H1 (cell line): Measurements from ENCODE around the gene METRNL. TPM values are rescaled to one million over a fixed set of nuclear protein-coding genes. Genes with fewer than 3 reads are reported as not detected.

Source experiments
- CTCF ChIA-PET: fragments of 300-600 bp; sonication (Branson Sonifier 250); formaldehyde crosslinking; loops from one replicate; lab custom pipeline; 2021; ENCODE audit not compliant: partially characterized antibody; lab: Charles Lee
- POLR2A ChIA-PET: fragments of 300-600 bp; sonication (Branson Sonifier 250); formaldehyde crosslinking; loops from one replicate; lab custom pipeline; 2021; ENCODE audit warnings: inconsistent platforms; ENCODE audit not compliant: partially characterized antibody; lab: Charles Lee
- DNase-seq, 2 experiments: peaks; one replicate each; pipeline versions ENCODE4 v3.0.0 to v3.0.0-alpha.2; 2010 to 2022; ENCODE audit warnings: low spot score in 2 of 2, low read depth in 1 of 2, mixed read lengths in 1 of 2
- FAIRE-seq: peaks from 2 replicates; lab custom pipeline; 2011; peaks lifted over from hg19 to GRCh38; lab: Jason Lieb, UNC
- H2AFZ ChIP-seq: 2 replicates; pipeline ENCODE4 v1.8.1; 2012; ENCODE audit warnings: low read length, inconsistent platforms
- H2AK5ac ChIP-seq: 2 replicates; pipeline ENCODE4 v1.6.1; 2013; ENCODE audit warnings: low read depth, low read length
- H2BK120ac ChIP-seq: replicated peaks from 2 replicates; pipeline ENCODE3; 2013; ENCODE audit warnings: low read depth, low read length, inconsistent platforms
- H2BK12ac ChIP-seq: 2 replicates; pipeline ENCODE4 v1.6.1; 2013; ENCODE audit warnings: low read depth, low read length
- H2BK15ac ChIP-seq: 2 replicates; pipeline ENCODE4 v1.6.1; 2013; ENCODE audit warnings: low read length
- H2BK20ac ChIP-seq: 2 replicates; pipeline ENCODE4 v1.6.1; 2013; ENCODE audit warnings: low read length
- H2BK5ac ChIP-seq: 2 replicates; pipeline ENCODE4 v1.6.1; 2013; ENCODE audit warnings: low read depth, low read length
- H3K14ac ChIP-seq: 2 replicates; pipeline ENCODE4 v1.6.1; 2013; ENCODE audit warnings: inconsistent platforms; ENCODE audit not compliant: insufficient read length
- H3K18ac ChIP-seq: 2 replicates; pipeline ENCODE4 v1.6.1; 2013; ENCODE audit warnings: low read length; ENCODE audit errors: extremely low read depth
- H3K23ac ChIP-seq: 2 replicates; pipeline ENCODE4 v1.6.1; 2013; ENCODE audit warnings: inconsistent platforms; ENCODE audit not compliant: insufficient read length
- H3K23me2 ChIP-seq: 2 replicates; pipeline ENCODE4 v1.6.1; 2013; ENCODE audit warnings: low read depth, low read length
- H3K27ac ChIP-seq: 2 replicates; pipeline ENCODE4 v1.6.1; 2011; ENCODE audit warnings: low read depth, low read length, inconsistent platforms
- H3K27me3 ChIP-seq, 4 experiments: replicated peaks in 1 of 4; 1 replicate in 1 of 4; 2 replicates in 3 of 4; pipeline versions ENCODE4 v1.6.1 to v1.8.1; 2011 to 2013; ENCODE audit warnings: low read length in 3 of 4, mild to moderate bottlenecking in 3 of 4, inconsistent platforms in 2 of 4, mixed read lengths in 2 of 4, moderate library complexity in 1 of 4; ENCODE audit not compliant: control insufficient read depth in 3 of 4, insufficient read depth in 3 of 4; ENCODE audit errors: extremely low read depth in 1 of 4
- H3K36me3 ChIP-seq, 4 experiments: 2 replicates each; pipeline versions ENCODE4 v1.6.1 to v1.8.1; 2011 to 2013; ENCODE audit warnings: mild to moderate bottlenecking in 4 of 4, low read length in 3 of 4, moderate library complexity in 2 of 4, control low read depth in 1 of 4, inconsistent platforms in 1 of 4; ENCODE audit not compliant: insufficient read depth in 4 of 4, control insufficient read depth in 2 of 4
- H3K4ac ChIP-seq: replicated peaks from 2 replicates; pipeline ENCODE3; 2013; ENCODE audit warnings: low read length, low read depth, mixed read lengths, inconsistent platforms; ENCODE audit not compliant: insufficient read length
- H3K4me1 ChIP-seq, 4 experiments: replicated peaks in 1 of 4; 1 replicate in 1 of 4; 2 replicates in 3 of 4; pipeline versions ENCODE4 v1.6.1 to v1.8.1; 2011 to 2013; ENCODE audit warnings: low read length in 3 of 4, inconsistent platforms in 2 of 4, mixed read lengths in 1 of 4; ENCODE audit not compliant: insufficient read depth in 4 of 4, control insufficient read depth in 3 of 4
- H3K4me2 ChIP-seq, 2 experiments: 2 replicates each; pipeline versions ENCODE4 v1.6.1 to v1.8.1; 2011 to 2013; ENCODE audit warnings: low read depth in 2 of 2, low read length in 2 of 2, control low read depth in 1 of 2, inconsistent platforms in 1 of 2, mild to moderate bottlenecking in 1 of 2; ENCODE audit not compliant: insufficient read depth in 1 of 2
- H3K4me3 ChIP-seq, 4 experiments: fragments of 200-600, 300-600 bp in 1 of 4; sonication (generic), shearing (Covaris generic), sonication (Bioruptor Twin) in 1 of 4; 2 replicates each; pipeline versions ENCODE4 v1.5.1 to v1.8.1; 2011 to 2016; ENCODE audit warnings: low read length in 4 of 4, low read depth in 3 of 4, control low read depth in 2 of 4, inconsistent platforms in 2 of 4, mild to moderate bottlenecking in 2 of 4, mixed read lengths in 1 of 4, moderate library complexity in 1 of 4; ENCODE audit not compliant: insufficient read depth in 2 of 4; ENCODE audit errors: extremely low read depth in 1 of 4
- H3K56ac ChIP-seq: replicated peaks from 2 replicates; pipeline ENCODE3; 2013; ENCODE audit warnings: low read depth, mild to moderate bottlenecking, mixed read lengths, low read length, inconsistent platforms; ENCODE audit not compliant: insufficient read length
- H3K79me1 ChIP-seq: 2 replicates; pipeline ENCODE4 v1.6.1; 2013; ENCODE audit warnings: low read depth, low read length, control low read depth
- H3K79me2 ChIP-seq, 2 experiments: 2 replicates each; pipeline versions ENCODE4 v1.6.1 to v1.8.1; 2012 to 2013; ENCODE audit warnings: low read length in 2 of 2, mild to moderate bottlenecking in 2 of 2, inconsistent platforms in 1 of 2; ENCODE audit not compliant: insufficient read depth in 2 of 2, control insufficient read depth in 1 of 2
- H3K9ac ChIP-seq, 4 experiments: replicated peaks in 1 of 4; 1 replicate in 1 of 4; 2 replicates in 3 of 4; pipeline versions ENCODE4 v1.6.1 to v1.8.1; 2011 to 2013; ENCODE audit warnings: low read depth in 3 of 4, low read length in 3 of 4, control low read depth in 2 of 4, mild to moderate bottlenecking in 2 of 4, moderate library complexity in 2 of 4, inconsistent platforms in 1 of 4; ENCODE audit errors: extremely low read depth in 1 of 4
- H3K9me3 ChIP-seq, 2 experiments: 2 replicates each; pipeline versions ENCODE4 v1.6.1 to v1.8.1; 2012 to 2013; ENCODE audit warnings: mild to moderate bottlenecking in 2 of 2, moderate library complexity in 2 of 2, control low read depth in 1 of 2, inconsistent platforms in 1 of 2, low read depth in 1 of 2, low read length in 1 of 2, mixed read lengths in 1 of 2; ENCODE audit not compliant: insufficient read depth in 2 of 2
- H4K20me1 ChIP-seq, 2 experiments: replicated peaks in 1 of 2; 2 replicates each; pipeline versions ENCODE3 to v1.8.1; 2011 to 2013; ENCODE audit warnings: inconsistent platforms in 2 of 2, low read length in 2 of 2, mild to moderate bottlenecking in 1 of 2; ENCODE audit not compliant: insufficient read depth in 2 of 2, control insufficient read depth in 1 of 2
- H4K5ac ChIP-seq: 2 replicates; pipeline ENCODE4 v1.6.1; 2013; ENCODE audit warnings: low read length, low read depth, mixed read lengths, inconsistent platforms; ENCODE audit not compliant: insufficient read length
- H4K8ac ChIP-seq: 2 replicates; pipeline ENCODE4 v1.8.0; 2013; ENCODE audit warnings: mild to moderate bottlenecking, moderate library complexity, low read length, inconsistent platforms; ENCODE audit not compliant: insufficient read depth; ENCODE audit errors: extremely low read depth
- H4K91ac ChIP-seq: replicated peaks from 2 replicates; pipeline ENCODE3; 2013; ENCODE audit warnings: low read length, mixed read lengths, inconsistent platforms; ENCODE audit not compliant: insufficient read length
- ASH2L ChIP-seq: fragments of 200-600, 300-600 bp; sonication (generic); IDR thresholded peaks from one replicate; pipeline ENCODE4 v1.7.1; 2017; ENCODE audit warnings: low read length
- BACH1 ChIP-seq: IDR thresholded peaks from 2 replicates; pipeline ENCODE4 v1.6.1; 2012; ENCODE audit warnings: low read length, improper control_type of control experiment
- BCL11A ChIP-seq, 2 experiments: IDR thresholded peaks; one replicate each; pipeline ENCODE4 v1.6.1; 2011; ENCODE audit warnings: low read depth in 2 of 2, low read length in 2 of 2, mild to moderate bottlenecking in 2 of 2
- GABPA ChIP-seq: IDR thresholded peaks from 2 replicates; pipeline ENCODE4 v1.6.1; 2011; ENCODE audit warnings: mild to moderate bottlenecking, low read length, moderate library complexity, borderline replicate concordance; ENCODE audit not compliant: insufficient read depth
- JUN ChIP-seq: IDR thresholded peaks from 2 replicates; pipeline ENCODE4 v1.6.1; 2011; ENCODE audit warnings: low read depth, mild to moderate bottlenecking, improper control_type of control experiment, low read length
- RAD21 ChIP-seq, 2 experiments: IDR thresholded peaks in 1 of 2; conservative IDR thresholded peaks in 1 of 2; 2 replicates each; pipeline ENCODE4 v1.6.1; 2011; ENCODE audit warnings: low read depth in 2 of 2, low read length in 2 of 2, improper control_type of control experiment in 1 of 2, inconsistent platforms in 1 of 2, mild to moderate bottlenecking in 1 of 2, moderate library complexity in 1 of 2
- SIN3A ChIP-seq, 2 experiments: IDR thresholded peaks in 1 of 2; conservative IDR thresholded peaks in 1 of 2; 2 replicates each; pipeline ENCODE4 v1.6.1; 2011 to 2012; ENCODE audit warnings: low read length in 2 of 2, improper control_type of control experiment in 1 of 2, low read depth in 1 of 2, mild to moderate bottlenecking in 1 of 2
- SP1 ChIP-seq: IDR thresholded peaks from 2 replicates; pipeline ENCODE4 v1.6.1; 2011; ENCODE audit warnings: low read depth, low read length
- SP4 ChIP-seq: IDR thresholded peaks from 2 replicates; pipeline ENCODE4 v1.6.1; 2012; ENCODE audit warnings: low read length, inconsistent platforms
- ZNF274 ChIP-seq: IDR thresholded peaks from 2 replicates; pipeline ENCODE4 v1.7.0; 2012; ENCODE audit warnings: low read length, borderline replicate concordance; ENCODE audit errors: extremely low read depth
- WGBS, 2 experiments: shearing (Covaris generic) in 1 of 2; methylation state at CpG; one replicate each; pipeline versions ENCODE4 v1.1.6 to v1.1.7; 2013 to 2015; ENCODE audit warnings: low lambda C conversion rate in 2 of 2, mixed read lengths in 2 of 2, inconsistent platforms in 1 of 2, low coverage in 1 of 2, missing lambda C conversion rate in 1 of 2; ENCODE audit not compliant: insufficient replicate concordance in 2 of 2, insufficient coverage in 1 of 2, insufficient read length in 1 of 2; ENCODE audit errors: extremely low coverage in 1 of 2, missing lambda C conversion rate in 1 of 2; 5-methylcytosine and 5-hydroxymethylcytosine counted together
- polyA plus RNA-seq, 7 experiments: library from polyadenylated mRNA; depleted of rRNA in 3 of 7; stranded (reverse) in 5 of 7; unstranded in 2 of 7; fragments of >200 nt in 5 of 7; fragments of 200-250 nt in 2 of 7; gene quantifications; 1 replicate in 5 of 7; 2 replicates in 1 of 7; 4 replicates in 1 of 7; pipeline versions ENCODE4 v1.2.1 to v1.2.3, GENCODE V29; 2011 to 2013; ENCODE audit warnings: missing spikeins in 2 of 7, mixed read lengths in 2 of 7
- total RNA-seq: library from RNA; stranded (reverse); fragmentation: NEBNext Ultra II Directional; extraction: Animal tissue kit (Norgen Biotek cat#: 25700); gene quantifications from 2 replicates; pipeline ENCODE4 v1.2.1, GENCODE V29; 2021
- TF ChIP-seq, protein P1 (sequence below): IDR thresholded peaks from 2 replicates; pipeline ENCODE4 v1.6.1; 2012; ENCODE audit warnings: low read length, inconsistent platforms
- TF ChIP-seq, protein P2 (sequence below): IDR thresholded peaks from 2 replicates; pipeline ENCODE4 v1.6.1; 2012; ENCODE audit warnings: inconsistent platforms

METRNL gene
- total and polyA plus RNA-seq, 2 of the 8 experiments (the other 6 are each of a cell fraction or from before 2014, with no cell fraction given), result 13.9 to 14.2 TPM

DNA sequence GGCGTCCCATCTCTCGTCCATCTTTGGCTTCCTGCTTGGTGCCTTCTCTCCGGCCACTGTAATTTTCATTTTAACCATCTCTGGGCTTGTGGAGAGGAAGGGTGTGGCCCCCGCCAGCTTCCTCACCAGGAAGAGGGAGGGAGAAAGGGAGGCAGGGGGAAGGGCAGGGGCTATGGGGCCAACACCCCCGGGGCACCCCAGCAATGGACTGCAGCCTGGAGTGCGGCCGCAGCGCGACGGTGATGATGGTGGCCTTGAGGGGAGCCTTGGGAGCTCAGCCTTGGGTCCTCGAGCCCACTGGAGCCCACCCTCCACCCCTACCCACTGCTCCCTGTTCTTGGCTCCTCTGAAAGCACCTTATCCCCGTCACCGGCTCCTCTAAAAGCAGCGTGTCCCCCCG lies 9.5 kb downstream of the METRNL start:
- Histone ChIP-seq H3K9ac (no peak overlapping the region), H3K4me1 (peaks cover 3 to 38% (median 10%) of the 10 kb centered on the region in 4 experiments), H4K20me1 (peaks cover 0 to 2% of the 10 kb centered on the region in 2 experiments), H3K4ac (no peak overlapping the region), H3K9me3 (no peaks in the 10 kb centered on the region), H3K4me2 (no peak overlapping the region), H2BK20ac (no peak overlapping the region), H3K18ac (no peak overlapping the region), H4K8ac (no peak overlapping the region), H2AK5ac (no peak overlapping the region), H3K27ac (no peak overlapping the region), H3K14ac (no peak overlapping the region), H3K23me2 (no peaks in the 10 kb centered on the region), H3K79me1 (no peaks in the 10 kb centered on the region; the same call in none of the 2 replicates), H3K36me3 (no peaks in the 10 kb centered on the region), H3K4me3 (no peak overlapping the region), H3K23ac (no peak overlapping the region), H4K5ac (no peak overlapping the region), H4K91ac (no peak overlapping the region), H2BK5ac (no peak overlapping the region), H2AFZ (no peak overlapping the region), H3K79me2 (peaks cover 0 to 17% of the 10 kb centered on the region in 2 experiments; a peak in 1 of 4 replicates), H2BK120ac (no peak overlapping the region), H2BK15ac (no peak overlapping the region), H3K27me3 (no peaks in the 10 kb centered on the region), H3K56ac (no peak overlapping the region), H2BK12ac (no peak overlapping the region)
- CTCF ChIA-PET, result no interaction called here
- DNase-seq (no peak), FAIRE-seq (no peak)
- WGBS, 2 experiments, result 91% methylated on average over 12 of the region's 15 CpGs; no CpG with 5 or more reads in 1 of the 2 experiments
- POLR2A ChIA-PET, result interaction anchor here (0.8 kb wide), 1 partner anchor 13 kb away, joined by 3 read pairs; no protein-coding TSS in a partner anchor
- TF ChIP-seq RAD21 (IDR thresholded peaks at IDR 0.05 in 1 of 2, conservative IDR thresholded peaks at IDR 0.05 in 1 of 2; ENCODE audit: low read depth in 2 of 2, low read length in 2 of 2) (no peak), ASH2L (no peak), ZNF274 (no peak), BACH1 (no peak), BCL11A (IDR thresholded peaks at IDR 0.05; ENCODE audit: low read depth in 2 of 2, low read length in 2 of 2) (no peak), SP4 (no peak), SIN3A (conservative IDR thresholded peaks at IDR 0.05 in 1 of 2, IDR thresholded peaks at IDR 0.05 in 1 of 2; ENCODE audit: low read depth in 1 of 2, low read length in 2 of 2) (no peak), JUN (no peak), GABPA (no peak), SP1 (no peak)
- TF ChIP-seq, protein P1, sequence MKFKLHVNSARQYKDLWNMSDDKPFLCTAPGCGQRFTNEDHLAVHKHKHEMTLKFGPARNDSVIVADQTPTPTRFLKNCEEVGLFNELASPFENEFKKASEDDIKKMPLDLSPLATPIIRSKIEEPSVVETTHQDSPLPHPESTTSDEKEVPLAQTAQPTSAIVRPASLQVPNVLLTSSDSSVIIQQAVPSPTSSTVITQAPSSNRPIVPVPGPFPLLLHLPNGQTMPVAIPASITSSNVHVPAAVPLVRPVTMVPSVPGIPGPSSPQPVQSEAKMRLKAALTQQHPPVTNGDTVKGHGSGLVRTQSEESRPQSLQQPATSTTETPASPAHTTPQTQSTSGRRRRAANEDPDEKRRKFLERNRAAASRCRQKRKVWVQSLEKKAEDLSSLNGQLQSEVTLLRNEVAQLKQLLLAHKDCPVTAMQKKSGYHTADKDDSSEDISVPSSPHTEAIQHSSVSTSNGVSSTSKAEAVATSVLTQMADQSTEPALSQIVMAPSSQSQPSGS, result no peak
- TF ChIP-seq, protein P2, sequence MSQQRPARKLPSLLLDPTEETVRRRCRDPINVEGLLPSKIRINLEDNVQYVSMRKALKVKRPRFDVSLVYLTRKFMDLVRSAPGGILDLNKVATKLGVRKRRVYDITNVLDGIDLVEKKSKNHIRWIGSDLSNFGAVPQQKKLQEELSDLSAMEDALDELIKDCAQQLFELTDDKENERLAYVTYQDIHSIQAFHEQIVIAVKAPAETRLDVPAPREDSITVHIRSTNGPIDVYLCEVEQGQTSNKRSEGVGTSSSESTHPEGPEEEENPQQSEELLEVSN, result no peak
